Prostate gland (tissue), 2 donors: Measurements from ENCODE around the gene NCL.

Experiments
- CTCF ChIP-seq, 4 experiments: fragments of 200-600 bp in 2 of 4; fragments of 450-650 bp in 2 of 4; sonication (generic) in 2 of 4; IDR thresholded peaks; 1 replicate in 3 of 4; 2 replicates in 1 of 4; pipeline ENCODE4 v1.5.1; 2016 to 2019; ENCODE audit warnings: antibody characterized with exemption in 4 of 4, mild to moderate bottlenecking in 2 of 4, moderate library complexity in 2 of 4
- POLR2A ChIP-seq: fragments of 450-650 bp; IDR thresholded peaks from one replicate; pipeline ENCODE4 v1.6.1; 2016; ENCODE audit warnings: antibody characterized with exemption, mild to moderate bottlenecking
- POLR2AphosphoS5 ChIP-seq: sonication (generic); formaldehyde crosslinking; IDR thresholded peaks from one replicate; pipeline ENCODE4 v1.6.1; 2017; ENCODE audit warnings: antibody characterized with exemption

GRCh38 chr2:231411237-231411636 lies 53.0 kb downstream of the NCL start:
- no peak for TF ChIP-seq CTCF (IDR thresholded peaks at IDR 0.05)
- no peak for TF ChIP-seq POLR2AphosphoS5
- TF ChIP-seq POLR2A: no peak
